NCI-H82 treated with DMSO at 0.1 percent for 48 hours (cell line): ENCODE measurements around the gene CNTNAP2.

ENCODE experiments used
- DNase-seq: peaks from one replicate; lab custom pipeline; 2025; ENCODE audit not compliant: unreplicated experiment; lab: John Stamatoyannopoulos, UW

The CNTNAP2 gene

GRCh38 chr7:148108381-148108780, 1991.8 kb downstream of the CNTNAP2 start:
- no peak for DNase-seq

GRCh38 chr7:148110097-148110868, 1993.7 kb downstream of the CNTNAP2 start:
- DNase-seq, result no peak

GRCh38 chr7:148114804-148115203, 1998.2 kb downstream of the CNTNAP2 start:
- DNase-seq, result no peak

- DNase-seq, result no peak
Measured at GRCh38 chr7:148115308-148115707, 1998.7 kb downstream of the CNTNAP2 start.

GRCh38 chr7:148116195-148116594, 1999.6 kb downstream of the CNTNAP2 start:
- no peak for DNase-seq

GRCh38 chr7:148116829-148117403, 2000.3 kb downstream of the CNTNAP2 start:
- no peak for DNase-seq

GRCh38 chr7:148118371-148118770, 2001.8 kb downstream of the CNTNAP2 start:
- no peak for DNase-seq

GRCh38 chr7:148121401-148121800, 2004.8 kb downstream of the CNTNAP2 start:
- DNase-seq, result no peak

- DNase-seq, result no peak
Measured at GRCh38 chr7:148121847-148122246, 2005.2 kb downstream of the CNTNAP2 start.

GRCh38 chr7:148124477-148124876, 2007.9 kb downstream of the CNTNAP2 start:
- DNase-seq, result no peak

- no peak for DNase-seq
Measured at GRCh38 chr7:148127374-148127773, 2010.8 kb downstream of the CNTNAP2 start.

GRCh38 chr7:148129023-148129422, 2012.4 kb downstream of the CNTNAP2 start:
- DNase-seq, result no peak

- no peak for DNase-seq
Measured at GRCh38 chr7:148135116-148135515, 2018.5 kb downstream of the CNTNAP2 start.

- no peak for DNase-seq
Measured at GRCh38 chr7:148135997-148136396, 2019.4 kb downstream of the CNTNAP2 start.

GRCh38 chr7:148142660-148143248, 2026.2 kb downstream of the CNTNAP2 start:
- peak; percentile 50 for DNase-seq

GRCh38 chr7:148144827-148145226, 2028.2 kb downstream of the CNTNAP2 start:
- DNase-seq, result no peak

GRCh38 chr7:148146346-148146745, 2029.7 kb downstream of the CNTNAP2 start:
- no peak for DNase-seq

GRCh38 chr7:148147438-148147837, 2030.8 kb downstream of the CNTNAP2 start:
- no peak for DNase-seq

- DNase-seq, result no peak
Measured at GRCh38 chr7:148148456-148148855, 2031.9 kb downstream of the CNTNAP2 start.

- no peak for DNase-seq
Measured at GRCh38 chr7:148149730-148150129, 2033.1 kb downstream of the CNTNAP2 start.

GRCh38 chr7:148151778-148152177, 2035.2 kb downstream of the CNTNAP2 start:
- no peak for DNase-seq

GRCh38 chr7:148153616-148154284, 2037.1 kb downstream of the CNTNAP2 start:
- DNase-seq, result no peak
